ENCODE measurements around the gene API5. TPM values are rescaled to one million over a fixed set of nuclear protein-coding genes. Genes with fewer than 3 reads are reported as not detected.
A peak's percentile ranks its signal among the peaks of the same experiment; 100 is the strongest.

API5 gene
- total and polyA plus RNA-seq, 2 experiments from 2014 or later, result 68.3 to 72.7 TPM

GRCh38 chr11:43278193-43278956 lies 33.4 kb upstream of the API5 start:
- no peaks in the 10 kb centered on the region for H3K4me1 ChIP-seq (ENCODE audit: low read depth)
- no peak overlapping the region for H3K27ac ChIP-seq
- H3K4me3 ChIP-seq, result no peak overlapping the region
- no peaks in the 10 kb centered on the region for H3K36me3 ChIP-seq
- no peaks in the 10 kb centered on the region for H3K27me3 ChIP-seq
- DNase-seq (ENCODE audit: low read depth in 1 of 2, low spot score in 1 of 2), result peak; percentile 19 to 34
- no peaks in the 10 kb centered on the region for H3K9me3 ChIP-seq (ENCODE audit: low read depth)
- TF ChIP-seq, protein P1, sequence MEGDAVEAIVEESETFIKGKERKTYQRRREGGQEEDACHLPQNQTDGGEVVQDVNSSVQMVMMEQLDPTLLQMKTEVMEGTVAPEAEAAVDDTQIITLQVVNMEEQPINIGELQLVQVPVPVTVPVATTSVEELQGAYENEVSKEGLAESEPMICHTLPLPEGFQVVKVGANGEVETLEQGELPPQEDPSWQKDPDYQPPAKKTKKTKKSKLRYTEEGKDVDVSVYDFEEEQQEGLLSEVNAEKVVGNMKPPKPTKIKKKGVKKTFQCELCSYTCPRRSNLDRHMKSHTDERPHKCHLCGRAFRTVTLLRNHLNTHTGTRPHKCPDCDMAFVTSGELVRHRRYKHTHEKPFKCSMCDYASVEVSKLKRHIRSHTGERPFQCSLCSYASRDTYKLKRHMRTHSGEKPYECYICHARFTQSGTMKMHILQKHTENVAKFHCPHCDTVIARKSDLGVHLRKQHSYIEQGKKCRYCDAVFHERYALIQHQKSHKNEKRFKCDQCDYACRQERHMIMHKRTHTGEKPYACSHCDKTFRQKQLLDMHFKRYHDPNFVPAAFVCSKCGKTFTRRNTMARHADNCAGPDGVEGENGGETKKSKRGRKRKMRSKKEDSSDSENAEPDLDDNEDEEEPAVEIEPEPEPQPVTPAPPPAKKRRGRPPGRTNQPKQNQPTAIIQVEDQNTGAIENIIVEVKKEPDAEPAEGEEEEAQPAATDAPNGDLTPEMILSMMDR (IDR thresholded peaks at IDR 0.05; ENCODE audit: low read depth, low read length), result peak; percentile 44

DNA sequence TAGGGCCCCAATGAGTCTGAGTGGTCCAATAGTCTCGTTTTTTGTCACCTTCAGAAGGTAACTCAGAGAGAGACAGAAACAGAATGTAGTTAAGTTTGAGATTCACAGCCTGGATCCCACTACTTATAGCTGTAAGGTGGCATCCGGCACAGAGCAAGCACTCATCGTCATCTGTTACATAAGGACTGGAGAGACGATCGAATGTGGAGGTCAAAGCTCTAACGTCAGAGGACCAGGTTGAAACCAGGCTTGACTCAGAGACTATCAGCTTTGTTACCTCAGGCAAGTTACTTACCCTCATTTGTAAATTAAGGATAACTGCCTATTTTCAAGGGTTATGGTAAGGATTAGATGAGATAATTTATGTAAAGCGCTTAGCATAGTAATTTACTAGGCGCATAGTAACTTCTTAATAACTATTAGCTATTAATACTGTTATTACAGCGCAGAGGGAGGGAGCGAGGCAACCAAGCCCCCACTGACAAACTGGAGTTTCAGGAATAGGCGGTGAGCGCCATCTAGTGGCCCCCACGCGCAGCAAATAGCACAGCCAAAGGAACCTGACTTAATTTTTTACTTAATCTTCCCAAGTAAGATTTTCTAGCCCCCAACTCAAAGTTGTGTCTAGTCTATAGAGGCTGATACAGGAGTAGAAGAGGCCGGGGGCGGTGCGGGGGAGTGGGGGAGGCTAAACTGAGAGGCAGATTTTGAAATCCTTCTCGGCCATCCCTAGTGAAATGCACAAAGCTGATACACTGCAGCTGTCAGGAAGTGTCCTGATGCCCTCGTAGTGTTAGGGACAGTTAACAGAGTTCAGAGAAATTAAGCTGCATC lies 29.0 kb upstream of the API5 start:
- no peaks in the 10 kb centered on the region for H3K4me1 ChIP-seq (ENCODE audit: low read depth)
- no peaks in the 10 kb centered on the region for H3K27me3 ChIP-seq
- H3K9me3 ChIP-seq (ENCODE audit: low read depth), result no peaks in the 10 kb centered on the region
- H3K4me3 ChIP-seq, result no peak overlapping the region
- DNase-seq (ENCODE audit: low read depth in 1 of 2, low spot score in 1 of 2), result peak; percentile 52 to 62
- H3K27ac ChIP-seq, result no peak overlapping the region
- no peaks in the 10 kb centered on the region for H3K36me3 ChIP-seq
- TF ChIP-seq, protein P1 (IDR thresholded peaks at IDR 0.05; ENCODE audit: low read depth, low read length), result peak; percentile 92

- Histone ChIP-seq H3K4me1 (ENCODE audit: low read depth) (no peaks in the 10 kb centered on the region), H3K27ac (no peak overlapping the region)
- TF ChIP-seq, protein P1 (IDR thresholded peaks at IDR 0.05; ENCODE audit: low read depth, low read length), result no peak
These were observed 26.0 kb upstream of the API5 start for GRCh38 chr11:43285826-43286225.

DNA sequence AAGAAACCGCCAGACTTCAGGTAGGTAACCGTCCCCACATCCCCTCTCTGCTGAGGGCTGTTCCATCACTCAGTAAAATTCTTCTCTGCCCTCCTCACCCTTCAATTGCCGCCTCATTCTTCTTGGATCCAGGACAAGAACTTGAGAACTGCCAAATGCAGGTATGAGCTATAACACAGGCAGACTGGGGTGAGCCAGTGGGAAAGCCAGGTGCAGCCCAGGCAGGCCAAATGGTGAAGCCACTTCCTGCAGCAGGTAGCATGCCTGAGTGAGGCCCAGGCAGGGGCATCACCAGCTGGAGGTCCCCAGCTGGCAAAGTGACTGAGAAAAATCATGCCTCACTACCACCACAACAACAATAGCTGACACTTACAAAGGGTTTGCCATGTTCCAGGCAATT lies 22.4 kb upstream of the API5 start:
- Histone ChIP-seq H3K9me3 (ENCODE audit: low read depth) (no peaks in the 10 kb centered on the region), H3K4me1 (ENCODE audit: low read depth) (no peaks in the 10 kb centered on the region), H3K27ac (no peak overlapping the region), H3K4me3 (no peak overlapping the region), H3K27me3 (no peaks in the 10 kb centered on the region), H3K36me3 (no peaks in the 10 kb centered on the region)
- no peak for DNase-seq (ENCODE audit: low read depth in 1 of 2, low spot score in 1 of 2)
- TF ChIP-seq, protein P1 (IDR thresholded peaks at IDR 0.05; ENCODE audit: low read depth, low read length), result no peak

More at GRCh38 chr11:43285826-43286225, 26.0 kb upstream of the API5 start:
- no peak for DNase-seq (ENCODE audit: low read depth in 1 of 2, low spot score in 1 of 2)
- Histone ChIP-seq H3K36me3 (no peaks in the 10 kb centered on the region), H3K4me3 (no peak overlapping the region), H3K27me3 (no peaks in the 10 kb centered on the region), H3K9me3 (ENCODE audit: low read depth) (no peaks in the 10 kb centered on the region)

DNA sequence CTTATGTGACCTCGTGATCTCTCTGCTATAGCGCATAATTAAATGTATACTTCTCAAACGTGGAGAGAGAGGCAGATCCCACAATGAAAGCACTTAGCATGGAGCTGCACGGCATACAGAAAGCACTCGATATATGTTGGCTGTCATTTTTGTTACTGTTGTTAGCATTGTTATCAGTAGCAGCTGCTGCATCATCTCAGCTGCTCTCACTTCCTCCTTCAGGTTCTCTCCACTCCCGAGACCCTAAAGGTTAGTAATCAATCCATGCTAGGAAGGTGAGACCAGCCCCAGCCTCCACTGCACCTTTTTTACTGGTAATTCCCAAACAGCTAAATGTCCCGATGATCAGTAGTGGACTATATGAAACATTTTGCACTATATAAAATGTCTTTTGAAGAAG lies 13.4 kb upstream of the API5 start:
- H3K4me1 ChIP-seq (ENCODE audit: low read depth), result no peaks in the 10 kb centered on the region
- H3K36me3 ChIP-seq, result no peaks in the 10 kb centered on the region
- TF ChIP-seq, protein P1 (IDR thresholded peaks at IDR 0.05; ENCODE audit: low read depth, low read length), result no peak
- no peak overlapping the region for H3K4me3 ChIP-seq
- no peak overlapping the region for H3K27ac ChIP-seq
- DNase-seq (ENCODE audit: low read depth in 1 of 2, low spot score in 1 of 2), result no peak
- H3K9me3 ChIP-seq (ENCODE audit: low read depth), result no peaks in the 10 kb centered on the region
- H3K27me3 ChIP-seq, result no peaks in the 10 kb centered on the region
